HG03025 (cell line): ENCODE results near the gene PUDP.
"Not testable (repeated sequence)": the region's sequence is repeated elsewhere in the genome, so short reads cannot be mapped to it uniquely, and the experiment has no call there.

Experiments used
- ATAC-seq: cut with Tn5 transposase; IDR thresholded peaks from one replicate; pipeline ENCODE4 v1.9.1; 2021; ENCODE audit warnings: mild to moderate bottlenecking, moderate library complexity; ENCODE audit not compliant: unreplicated experiment, low FRiP score

The PUDP gene

DNA sequence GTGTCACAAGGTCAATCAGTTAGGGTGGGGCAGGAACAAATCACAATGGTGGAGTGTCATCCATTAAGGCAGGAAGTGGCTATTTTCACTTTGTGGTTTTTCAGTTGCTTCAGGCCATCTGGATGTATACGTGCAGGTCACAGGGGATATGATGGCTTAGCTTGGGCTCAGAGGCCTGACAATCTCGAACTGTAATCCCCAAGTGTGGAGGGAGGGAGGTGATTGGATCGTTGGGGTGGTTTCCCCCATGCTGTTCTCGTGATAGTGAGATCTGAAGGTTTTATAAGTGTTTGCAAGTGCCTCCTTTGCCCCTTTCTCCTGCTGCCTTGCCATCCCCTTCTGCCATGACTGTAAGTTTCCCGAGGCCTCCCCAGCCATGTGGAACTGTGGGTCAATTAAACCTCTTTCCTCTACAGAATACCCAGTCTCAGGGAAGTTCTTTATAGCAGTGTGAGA lies 37.1 kb downstream of the PUDP start:
- ATAC-seq = peak; percentile 44

DNA sequence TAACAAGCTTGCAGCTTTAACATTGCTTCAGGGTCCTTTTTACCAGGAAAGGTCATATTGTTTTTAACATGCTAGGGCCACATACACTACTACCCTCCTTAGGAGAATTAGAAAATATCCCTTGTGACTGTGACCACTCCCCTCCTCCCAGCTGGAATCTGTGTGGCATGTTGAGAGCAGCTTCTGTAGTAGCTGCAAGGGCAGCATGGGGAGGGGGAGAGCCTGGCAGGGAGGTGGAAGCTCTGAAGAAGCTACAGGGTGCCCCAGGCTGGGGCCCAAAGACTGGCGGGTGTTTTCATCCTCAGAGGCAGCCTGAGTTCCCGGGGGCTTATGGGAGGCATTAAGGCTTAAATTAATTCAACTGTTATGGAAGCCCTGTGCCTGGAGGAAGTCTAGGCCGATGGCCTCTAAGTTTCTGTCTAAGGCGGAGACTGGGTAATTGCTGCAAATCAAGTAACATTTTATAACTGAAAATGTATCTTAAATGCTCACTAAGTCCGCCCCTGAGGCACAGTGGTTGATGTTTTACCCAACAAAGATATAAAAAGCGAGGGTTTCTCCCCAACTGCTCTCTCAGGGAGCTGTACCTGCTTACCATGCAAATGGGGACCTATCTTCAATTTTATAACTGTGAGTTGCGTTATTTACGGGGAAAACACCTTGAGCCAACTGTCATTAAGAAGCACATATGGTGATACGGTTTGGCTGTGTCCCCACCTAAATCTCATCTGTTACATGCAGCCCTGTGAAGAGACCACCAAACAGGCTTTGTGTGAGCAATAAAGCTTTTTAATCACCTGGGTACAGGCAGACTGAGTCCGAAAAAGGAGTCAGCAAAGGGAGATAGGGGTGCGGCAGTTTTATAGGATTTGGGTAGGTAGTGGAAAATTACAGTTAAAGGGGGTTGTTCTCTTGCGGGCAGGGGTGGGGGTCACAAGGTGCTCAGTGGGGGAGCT lies 37.8 kb downstream of the PUDP start:
- peak; percentile 73 for ATAC-seq

DNA sequence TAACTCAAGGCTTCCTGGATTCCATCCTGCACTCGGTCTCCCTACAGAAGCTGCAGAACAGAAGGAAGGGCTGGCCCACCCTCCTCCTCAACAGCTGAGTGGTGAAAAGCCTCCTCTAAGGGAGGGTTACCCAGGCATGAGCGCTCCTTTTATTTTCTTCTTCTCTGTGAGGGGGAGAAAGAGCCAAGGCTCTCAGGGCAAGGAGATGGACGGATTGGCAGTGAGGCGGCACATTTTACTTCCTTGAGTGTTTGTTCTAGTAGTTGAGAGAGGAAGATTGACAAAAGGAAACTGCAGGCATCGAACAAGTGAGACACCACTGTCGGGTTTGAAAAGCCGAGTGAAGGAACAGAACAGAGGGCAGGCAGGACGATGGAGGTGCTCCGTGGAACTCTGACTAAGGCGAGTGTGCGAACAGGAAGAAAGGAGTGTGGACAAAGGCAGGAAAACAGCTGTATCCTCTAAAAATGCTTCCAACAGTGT lies 38.9 kb downstream of the PUDP start:
- ATAC-seq = no peak

DNA sequence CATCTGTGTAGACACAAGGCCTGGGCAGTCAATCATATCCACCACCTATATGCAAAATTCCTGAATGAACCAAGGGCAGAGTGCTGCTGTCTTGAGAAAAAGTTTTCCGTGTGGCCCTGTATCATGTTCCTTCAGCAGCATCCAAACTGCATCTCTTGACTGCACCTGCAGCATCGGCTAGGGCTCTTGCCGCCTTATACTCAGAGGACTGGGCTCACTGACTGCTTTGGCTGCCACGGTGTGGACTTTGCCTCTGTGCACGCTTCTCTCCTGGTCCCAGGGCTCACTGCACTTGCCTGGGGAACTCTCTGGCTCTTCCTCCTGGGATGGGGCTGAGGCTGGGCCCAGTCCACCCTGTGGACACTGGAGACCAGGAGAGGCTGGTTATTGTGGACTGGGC lies 39.9 kb downstream of the PUDP start:
- ATAC-seq = no peak

DNA sequence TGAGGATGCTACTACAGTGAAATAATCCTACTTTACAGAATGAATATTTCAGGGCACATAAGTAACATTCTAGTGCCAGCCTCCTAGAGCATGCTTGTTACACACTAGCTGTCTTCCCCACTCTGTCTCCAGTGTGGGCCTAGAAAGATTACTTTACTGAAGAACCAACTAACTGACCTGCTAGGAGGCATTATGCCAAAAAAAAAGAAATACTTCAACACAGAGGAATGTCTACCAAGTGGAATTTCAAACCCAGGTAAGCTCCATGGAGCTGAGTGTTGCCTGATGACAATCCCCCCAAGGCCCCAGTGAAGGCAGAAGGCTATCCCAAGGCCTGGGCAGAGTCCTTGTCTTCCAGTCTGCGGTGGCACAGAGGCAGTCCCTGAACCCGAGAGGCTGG lies 41.3 kb downstream of the PUDP start:
- ATAC-seq = no peak

DNA sequence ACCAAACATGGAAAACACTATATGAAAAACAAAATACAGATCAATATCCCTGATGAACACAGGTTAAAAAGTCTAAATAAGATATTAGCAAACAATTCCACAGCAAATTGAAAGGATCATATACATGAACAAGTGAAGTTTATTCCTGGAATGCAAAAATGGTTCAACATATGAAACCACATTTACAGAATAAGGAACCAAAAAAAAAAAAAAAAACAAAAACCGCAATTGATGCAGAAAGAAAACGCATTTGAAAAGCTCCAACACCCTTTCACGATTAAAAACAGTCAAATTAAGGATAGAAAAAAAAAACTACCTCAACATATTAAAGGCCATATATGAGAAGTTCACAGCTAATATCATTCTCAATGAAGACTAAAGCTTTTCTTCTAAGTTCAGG lies 45.8 kb downstream of the PUDP start:
- ATAC-seq = no peak

DNA sequence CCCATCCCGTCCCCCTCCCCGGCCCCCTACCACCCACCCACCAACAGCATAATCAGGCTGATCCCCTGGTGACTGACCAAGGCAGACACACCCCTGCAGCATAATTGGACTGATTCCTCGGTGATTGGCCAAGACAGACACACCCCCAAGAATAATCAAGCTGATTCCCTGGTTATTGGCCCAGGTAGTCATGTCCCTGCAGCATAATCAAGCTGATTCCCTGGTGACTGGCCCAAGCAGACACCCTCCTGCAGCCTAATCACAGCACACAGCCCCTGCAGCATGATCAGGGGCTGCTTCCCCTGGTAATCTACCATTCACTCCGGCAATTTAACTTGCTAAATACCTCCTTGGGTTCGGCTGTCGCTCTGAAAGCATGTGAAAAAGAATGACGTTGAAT lies 47.9 kb downstream of the PUDP start:
- ATAC-seq = no peak

DNA sequence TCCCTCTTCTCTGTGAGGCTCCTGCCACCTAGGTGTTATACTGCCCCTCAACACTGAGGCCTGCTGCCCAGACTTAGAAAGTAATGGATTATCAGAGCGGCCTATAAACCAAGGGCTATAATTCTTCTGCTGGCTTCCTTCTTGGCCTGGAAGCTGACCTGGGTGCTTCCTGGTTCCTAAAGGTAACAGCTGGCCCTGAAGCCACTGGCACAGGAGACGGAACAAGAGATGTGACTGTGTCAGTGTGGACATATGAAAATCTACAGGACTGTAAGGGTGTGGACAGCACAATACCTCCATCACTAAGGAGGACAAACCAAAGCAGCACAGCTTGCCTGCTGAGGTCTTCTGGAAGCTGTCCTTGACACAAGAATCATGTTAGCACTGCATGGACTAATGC lies 52.3 kb downstream of the PUDP start:
- ATAC-seq = not testable (repeated sequence)

DNA sequence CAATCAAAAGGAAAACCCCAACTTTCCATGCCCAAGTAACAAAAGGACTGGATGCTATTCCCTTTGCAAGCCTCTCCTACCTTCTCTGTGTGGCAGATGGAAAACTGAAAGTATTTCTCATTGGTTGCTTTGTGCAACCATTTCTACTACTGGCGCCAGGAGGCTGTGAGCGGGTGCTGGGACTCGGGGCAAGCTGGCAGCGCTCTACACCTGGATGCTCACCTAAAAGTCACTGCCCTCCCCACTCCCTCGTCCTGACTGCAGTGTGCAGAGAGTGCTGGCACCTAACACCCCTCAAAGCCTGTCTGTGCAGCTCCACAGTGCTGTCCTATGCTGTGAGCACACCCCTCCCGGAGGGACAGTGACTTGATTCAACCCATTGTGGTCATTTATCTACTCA lies 54.6 kb downstream of the PUDP start:
- no peak for ATAC-seq

DNA sequence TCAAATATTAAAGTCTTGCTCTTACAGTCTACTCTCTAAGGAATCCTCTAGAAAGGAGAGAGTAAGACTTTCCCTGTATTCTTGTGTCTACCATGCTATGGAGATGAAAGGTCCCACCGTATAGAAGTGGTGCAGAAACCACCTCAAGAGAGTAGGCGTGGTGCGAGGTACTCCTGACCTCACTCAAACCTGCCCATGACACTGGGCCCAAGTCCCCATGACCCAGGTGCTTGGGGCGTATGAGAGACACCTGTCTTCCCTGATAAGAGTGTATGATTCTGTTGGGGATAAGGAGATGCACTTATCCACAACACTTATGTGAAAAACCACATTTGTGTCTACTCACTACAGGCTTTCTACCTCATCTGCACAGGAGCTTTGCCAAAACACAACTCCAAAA lies 55.4 kb downstream of the PUDP start:
- ATAC-seq = no peak

DNA sequence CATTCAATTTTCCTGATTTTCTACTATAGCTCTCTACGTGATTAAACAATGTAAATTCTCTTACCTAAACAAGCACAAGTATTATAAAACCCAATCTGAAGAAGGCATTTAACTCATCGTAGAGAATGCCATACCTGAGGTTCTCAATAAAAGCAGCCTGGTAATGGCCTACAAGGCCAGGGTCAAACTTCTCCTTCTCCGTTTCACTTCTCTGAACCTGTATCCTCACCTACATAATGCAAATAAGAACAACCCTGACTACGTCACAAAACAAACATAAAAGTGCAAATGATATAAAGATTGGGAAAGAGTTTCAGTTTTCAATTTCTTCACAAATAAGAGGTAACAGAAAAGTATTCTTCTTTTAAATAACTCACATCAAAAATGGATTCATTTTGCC lies 56.0 kb downstream of the PUDP start:
- peak; percentile 64 for ATAC-seq

DNA sequence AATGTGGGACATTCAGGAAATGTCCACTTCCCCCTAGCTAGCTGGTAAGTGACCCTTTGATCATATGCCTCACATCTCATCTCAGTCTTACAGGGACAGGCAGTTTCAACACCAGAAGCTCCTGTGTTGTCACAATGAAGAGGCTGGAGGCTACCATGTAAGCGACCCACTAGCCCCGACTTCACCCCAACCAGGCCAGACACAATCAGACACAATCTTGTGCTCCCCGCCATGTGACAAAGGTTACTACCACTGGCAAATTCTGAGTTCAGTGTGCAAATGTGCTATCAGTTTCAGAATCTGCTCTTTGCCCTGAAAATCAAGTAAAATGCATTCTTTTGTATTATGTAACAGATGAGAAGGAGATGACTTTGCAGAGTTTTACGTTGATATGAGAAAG lies 57.3 kb downstream of the PUDP start:
- no peak for ATAC-seq

DNA sequence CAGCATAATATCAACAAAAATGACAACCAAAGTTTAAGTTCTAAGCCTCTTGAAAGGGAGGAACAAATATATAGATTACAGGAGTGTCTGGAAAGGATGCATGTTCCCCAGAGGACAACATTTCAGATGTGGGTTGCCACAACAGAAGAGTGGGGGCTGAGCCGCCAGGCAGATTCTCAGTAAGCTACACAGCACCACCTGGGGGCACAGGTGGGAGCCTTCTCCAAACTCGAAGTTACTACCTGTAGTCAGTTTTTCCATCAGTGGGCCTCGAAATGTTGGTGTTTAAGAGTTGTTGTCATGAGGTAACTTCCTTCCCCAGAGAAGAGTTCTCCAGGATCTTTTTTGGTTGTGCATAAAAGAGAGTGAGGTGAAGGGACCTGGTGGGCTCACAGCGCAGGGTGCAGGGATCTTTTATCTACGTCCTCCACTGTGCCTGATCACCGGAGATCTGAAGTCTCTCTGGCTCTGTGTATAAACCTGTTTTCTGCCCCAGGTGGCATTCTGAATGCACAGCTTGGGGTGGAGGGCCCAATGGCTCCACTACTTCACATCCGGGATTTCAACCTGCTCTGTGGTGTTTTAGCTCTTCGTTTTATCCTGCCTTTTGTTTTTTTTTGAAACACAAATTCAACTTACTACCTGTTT lies 58.9 kb downstream of the PUDP start:
- ATAC-seq = no peak

DNA sequence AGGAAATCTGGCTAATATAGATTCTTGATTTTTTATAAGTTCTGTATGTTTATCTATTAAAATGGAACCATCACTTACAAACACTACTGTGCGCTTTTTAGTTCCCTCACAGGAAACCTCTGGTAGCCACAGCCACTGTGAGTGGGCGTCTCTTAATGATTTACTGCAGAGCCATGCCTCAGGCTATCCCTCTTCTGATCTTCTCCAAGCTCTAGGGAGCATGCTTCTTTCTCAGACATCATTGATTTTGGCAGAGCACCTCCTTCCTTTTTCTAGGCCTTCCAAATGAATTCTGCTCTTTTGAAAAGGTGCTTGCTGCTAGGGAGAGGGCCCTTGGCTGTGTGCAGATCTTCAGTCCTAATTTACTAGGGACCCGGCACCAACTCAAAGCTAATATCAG lies 61.6 kb downstream of the PUDP start:
- ATAC-seq = peak; percentile 38

DNA sequence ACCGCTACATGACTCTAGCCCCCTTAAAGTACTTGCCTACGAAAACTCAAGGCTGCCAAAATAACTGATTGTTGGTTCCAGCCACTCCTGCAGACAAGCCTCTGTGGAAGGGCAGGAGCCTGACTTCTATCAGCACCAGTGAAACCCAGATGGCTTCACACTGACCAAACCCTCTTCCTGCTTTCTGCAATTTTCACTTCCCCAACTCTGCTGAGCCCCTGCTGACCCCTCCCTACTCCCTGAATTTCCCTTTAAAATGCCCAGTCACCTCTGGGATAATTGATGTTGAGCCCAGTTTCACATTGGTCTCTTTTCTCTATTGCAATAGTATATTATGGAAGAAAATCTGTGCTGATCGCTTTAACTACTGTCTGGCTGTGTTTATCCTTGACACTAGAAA lies 62.1 kb downstream of the PUDP start:
- ATAC-seq = no peak

DNA sequence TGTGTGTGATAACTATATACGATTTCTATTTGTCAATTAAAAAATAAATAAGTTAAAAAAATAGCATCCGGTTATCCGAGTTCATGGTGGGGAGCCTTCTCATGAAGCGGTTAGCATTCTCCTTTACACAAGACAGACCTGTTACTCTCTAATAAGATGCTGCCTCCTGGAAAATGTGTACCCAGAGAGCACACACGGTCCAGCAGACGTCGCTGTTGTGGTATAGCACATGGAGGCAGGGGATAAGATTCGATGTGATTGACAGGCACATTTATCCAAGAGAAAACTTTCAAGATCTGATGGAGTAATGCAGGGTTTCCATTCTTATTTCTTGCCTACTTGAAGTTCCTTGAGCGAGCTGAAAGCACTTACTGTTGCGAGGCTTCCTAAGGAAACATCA lies 63.1 kb downstream of the PUDP start:
- ATAC-seq = no peak

DNA sequence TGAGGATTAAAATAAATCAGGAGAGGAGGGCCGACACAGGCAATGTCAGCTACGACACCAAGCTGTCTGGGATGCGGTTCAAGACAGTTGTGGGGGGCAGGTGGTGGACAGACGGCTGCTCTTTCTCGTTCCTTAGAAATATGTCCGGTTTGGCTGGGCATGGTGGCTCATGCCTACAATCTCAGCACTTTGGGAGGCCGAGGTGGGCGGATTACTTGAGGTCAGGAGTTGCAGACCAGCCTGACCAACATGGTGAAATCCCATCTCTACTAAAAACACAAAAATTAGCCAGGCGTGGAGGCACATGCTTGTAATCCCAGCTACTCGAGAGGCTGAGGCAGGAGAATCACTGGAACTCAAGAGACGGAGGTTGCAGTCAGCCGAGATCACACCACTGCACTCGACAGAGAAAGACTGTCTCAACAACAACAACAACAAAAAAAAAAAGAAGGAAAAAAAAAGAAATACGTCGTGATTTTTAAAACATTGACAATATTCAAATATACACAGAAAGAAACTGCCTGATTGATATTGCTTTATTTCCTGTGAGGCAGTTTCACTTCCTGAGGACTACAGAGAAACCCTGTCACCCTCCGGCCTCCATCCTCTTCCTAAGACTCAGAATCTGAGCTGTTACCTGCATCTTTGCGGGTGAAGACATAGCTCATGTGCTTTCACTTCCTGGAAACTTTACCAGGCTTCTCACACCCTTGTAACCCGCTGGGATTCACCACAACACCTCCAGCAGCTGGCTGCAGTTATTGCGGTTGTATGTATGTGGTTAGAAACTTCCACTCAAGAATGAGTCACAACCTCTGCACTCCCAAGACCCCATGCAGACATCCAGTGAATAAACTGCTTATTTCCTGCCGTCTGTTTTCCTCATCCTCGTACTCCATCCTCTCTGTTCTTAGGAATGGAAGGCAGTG lies 64.2 kb downstream of the PUDP start:
- peak; percentile 85 for ATAC-seq

DNA sequence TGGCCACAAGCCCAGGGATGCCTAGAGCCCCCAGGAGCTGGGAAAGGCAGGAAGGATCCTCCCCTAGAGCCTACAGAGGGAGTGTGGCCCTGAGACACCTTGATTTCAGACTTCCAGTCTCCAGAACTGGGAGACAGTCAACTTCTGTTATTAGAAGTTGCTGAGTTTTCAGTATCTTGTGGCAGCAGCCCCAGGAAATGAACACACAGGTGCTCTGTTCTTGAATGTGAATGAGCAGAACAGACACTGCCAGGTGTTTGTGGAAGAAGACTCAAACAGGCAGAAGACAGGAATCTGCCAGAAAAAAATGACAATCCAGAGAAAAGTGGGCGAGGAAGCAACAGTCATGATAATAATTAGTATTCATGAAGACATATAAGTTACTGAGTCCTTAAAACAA lies 64.9 kb downstream of the PUDP start:
- ATAC-seq = no peak

DNA sequence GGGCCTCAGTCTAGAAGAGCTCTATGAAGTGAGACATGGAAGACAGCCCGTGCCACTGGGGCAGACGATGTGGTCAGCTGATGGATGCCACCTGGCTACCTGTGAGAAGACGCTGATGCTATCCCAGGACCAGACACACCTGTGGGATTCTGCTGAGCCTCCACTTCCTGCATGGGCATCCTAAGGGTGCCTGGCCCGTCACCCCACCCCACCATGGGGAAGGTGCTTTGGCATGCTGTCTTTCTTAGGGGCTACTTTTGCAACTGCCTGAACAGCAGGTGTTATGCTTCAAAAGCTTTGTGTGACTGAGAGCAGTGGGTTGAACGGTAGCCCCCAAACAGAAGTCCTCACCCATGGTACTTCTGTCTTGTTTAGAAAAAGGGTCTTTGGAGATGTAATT lies 65.4 kb downstream of the PUDP start:
- ATAC-seq = no peak
